ENCODE results near the gene TPSAB1.
"Not testable (repeated sequence)": the region's sequence is repeated elsewhere in the genome, so short reads cannot be mapped to it uniquely, and the experiment has no call there.

The TPSAB1 gene

DNA sequence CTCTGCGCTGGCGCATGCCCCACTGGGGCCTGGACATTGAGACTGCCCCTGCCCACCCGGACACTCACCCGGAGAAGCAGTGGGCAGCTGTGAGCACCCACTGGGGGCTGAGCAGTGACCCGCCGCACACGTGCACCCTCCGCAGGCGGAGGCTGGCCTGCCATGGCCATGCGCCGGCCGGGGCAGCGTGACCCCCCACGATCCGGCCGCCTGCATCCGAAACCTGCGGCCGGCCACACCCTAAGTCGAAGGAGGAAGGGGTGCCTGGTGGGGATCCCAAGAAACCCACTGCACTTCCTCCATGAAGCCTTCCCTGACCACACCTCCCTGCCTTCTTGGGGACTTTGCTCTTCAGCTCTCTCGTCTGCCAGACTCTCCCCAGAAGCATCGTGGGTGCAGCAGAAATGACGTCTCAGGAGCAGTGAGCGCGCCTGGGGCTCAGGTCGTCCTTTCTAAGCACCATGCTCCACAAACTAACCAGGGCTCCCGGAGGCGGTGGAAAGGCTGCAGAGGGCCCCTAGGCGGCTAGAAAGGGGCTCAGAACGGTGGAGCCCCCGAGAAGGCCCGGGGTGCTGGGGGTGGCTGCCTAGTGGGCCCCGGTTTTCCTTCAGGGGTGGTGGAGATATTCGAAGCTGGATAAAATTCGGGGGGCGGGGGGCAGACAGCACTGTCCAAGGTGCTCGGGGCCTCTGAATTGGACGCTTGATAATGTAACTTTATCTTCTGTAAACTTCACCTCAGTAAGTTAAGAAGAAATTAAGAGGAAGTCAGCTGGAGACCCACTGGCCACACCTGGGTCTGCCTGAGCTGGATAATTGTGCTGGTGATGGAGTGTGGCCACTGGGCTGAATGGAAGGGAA is 16.9 kb upstream of the TPSAB1 start:
- DNase-seq (ENCODE audit: low read depth, low spot score) = no peak

DNA sequence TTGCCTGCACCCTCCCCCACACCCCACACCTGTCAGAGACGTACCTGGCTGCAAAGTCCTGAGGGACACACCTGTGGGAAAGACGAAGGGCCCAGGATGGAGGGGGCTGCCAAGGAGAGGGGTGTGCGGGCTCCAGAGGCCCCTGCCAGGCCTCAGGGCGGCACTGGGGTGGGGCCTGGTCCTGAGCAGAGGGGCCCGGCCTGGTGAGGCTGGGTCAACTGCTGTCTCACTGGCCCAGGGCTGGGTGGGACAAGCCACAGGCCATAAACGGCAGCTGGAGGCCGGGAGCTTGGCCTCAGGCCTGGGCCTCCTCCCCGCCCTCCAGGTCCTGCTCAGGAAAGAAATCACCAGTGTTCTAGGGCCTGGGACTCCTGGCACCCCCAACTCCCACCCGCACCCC is 15.9 kb upstream of the TPSAB1 start:
- DNase-seq (ENCODE audit: low read depth, low spot score) = no peak

DNA sequence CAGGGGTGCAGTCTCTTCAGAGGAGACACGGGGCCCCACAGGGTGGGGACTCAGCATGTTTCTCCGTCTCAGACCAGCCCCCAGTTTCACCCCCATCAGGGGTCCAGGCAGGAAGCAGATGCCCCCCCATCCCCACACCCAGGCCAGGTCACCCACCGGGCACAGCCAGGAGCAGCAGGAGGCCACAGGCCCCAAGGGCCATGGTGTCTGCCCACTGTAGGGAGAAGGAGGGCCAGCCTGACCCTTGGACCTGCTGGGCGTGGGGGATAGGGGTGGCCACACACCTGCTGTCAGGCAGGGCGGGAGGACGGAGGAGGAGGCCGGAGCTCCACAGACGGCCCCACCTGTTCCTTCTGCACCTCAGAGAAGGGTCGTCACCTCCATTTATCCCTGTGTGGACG is 15.5 kb upstream of the TPSAB1 start, which contains the start of gene TPSG1:
TSS of gene TPSG1 (minus strand) at position 218 of the 401 bp plus-strand sequence. CDS start at position 202, 16 bp downstream.
- no peak for DNase-seq (ENCODE audit: low read depth, low spot score)

DNA sequence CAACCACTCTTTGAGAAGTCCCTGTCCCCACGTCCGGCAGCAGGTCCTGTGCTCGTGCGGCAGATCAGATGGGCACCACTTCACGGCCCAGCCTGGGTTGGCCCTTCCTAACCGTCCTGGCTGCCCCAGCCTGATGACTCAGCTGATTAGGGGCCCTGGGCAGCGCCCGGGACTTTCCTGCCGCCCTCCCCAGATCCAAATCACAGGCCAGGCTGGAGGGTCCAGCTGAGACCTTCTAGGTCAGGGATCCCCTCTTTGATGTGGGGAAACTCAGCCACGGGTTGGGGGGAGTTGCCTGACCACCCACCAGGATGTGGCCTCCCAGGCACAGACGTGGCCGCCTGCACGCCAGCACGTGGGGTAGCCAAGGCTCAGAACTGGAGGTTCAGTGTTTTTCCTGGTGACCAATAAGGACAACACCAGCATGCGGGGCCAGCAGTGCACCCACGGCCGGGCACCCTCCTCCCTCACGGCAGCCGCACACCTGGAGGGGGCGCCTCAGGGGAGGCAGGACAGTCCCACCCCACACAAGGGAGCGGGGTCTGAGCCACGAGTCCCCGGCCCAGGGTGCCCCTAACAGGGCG is 14.7 kb upstream of the TPSAB1 start:
- DNase-seq (ENCODE audit: low read depth, low spot score) = not testable (repeated sequence)

DNA sequence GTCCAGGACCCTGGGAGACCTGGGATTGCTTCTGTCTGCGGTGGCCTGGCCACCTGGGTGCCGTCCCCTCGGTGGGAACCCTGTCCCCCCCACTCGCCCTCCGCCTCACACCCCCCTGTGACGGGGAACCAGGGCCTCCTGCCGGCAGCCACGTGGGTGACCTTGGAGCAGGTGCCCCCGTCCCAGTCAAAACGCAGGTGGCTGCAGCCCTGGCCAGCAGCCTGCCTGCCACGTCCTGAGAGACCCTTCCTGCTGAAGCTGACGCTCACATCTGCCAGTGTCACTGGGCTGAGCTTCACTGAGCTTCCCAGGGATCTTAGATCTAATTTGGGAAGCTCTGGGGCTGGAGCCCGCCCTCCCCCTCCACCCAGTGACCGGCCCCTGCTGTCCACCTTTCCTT is 13.8 kb upstream of the TPSAB1 start:
- not testable (repeated sequence) for DNase-seq (ENCODE audit: low read depth, low spot score)

DNA sequence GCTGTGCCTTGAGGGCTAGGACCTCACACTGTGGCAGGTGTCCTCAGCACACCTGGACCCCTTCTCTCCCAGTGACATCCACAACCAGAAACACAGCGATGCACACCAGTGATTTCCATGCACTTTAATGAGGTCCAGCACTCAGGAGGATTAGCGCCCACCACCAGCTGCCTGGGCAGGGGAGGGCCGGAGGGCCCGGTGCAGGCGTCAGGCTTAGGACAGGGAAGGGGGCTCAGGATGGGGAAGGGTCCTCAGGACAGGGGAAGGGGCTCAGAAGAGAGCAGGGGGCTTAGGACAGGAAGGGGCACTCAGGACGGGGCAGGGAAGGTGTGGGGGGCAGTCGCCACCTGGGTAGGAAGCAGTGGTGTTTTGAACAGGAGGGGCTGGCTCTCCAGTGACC is 12.3 kb upstream of the TPSAB1 start:
- DNase-seq (ENCODE audit: low read depth, low spot score) = not testable (repeated sequence)

DNA sequence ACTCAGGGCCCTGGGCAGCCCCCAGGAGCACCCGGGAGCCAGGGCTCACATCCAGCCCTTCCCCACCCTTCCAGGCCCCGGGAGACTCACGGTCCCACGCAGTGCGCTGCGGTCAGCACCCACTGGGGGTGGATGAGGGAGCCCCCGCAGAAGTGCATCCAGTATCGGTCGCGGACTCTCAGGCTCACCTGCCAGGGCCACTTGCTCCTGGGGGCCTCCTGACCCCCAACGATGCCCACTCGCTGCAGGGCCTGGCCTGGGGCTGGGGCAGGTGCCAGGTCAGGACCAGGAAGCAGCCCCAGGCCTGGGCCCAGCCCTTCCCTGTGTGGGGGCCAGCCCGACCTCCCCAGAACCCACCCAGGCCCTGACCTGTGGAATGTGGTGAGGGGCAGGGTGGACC is 11.0 kb upstream of the TPSAB1 start:
- DNase-seq (ENCODE audit: low read depth, low spot score) = not testable (repeated sequence)

DNA sequence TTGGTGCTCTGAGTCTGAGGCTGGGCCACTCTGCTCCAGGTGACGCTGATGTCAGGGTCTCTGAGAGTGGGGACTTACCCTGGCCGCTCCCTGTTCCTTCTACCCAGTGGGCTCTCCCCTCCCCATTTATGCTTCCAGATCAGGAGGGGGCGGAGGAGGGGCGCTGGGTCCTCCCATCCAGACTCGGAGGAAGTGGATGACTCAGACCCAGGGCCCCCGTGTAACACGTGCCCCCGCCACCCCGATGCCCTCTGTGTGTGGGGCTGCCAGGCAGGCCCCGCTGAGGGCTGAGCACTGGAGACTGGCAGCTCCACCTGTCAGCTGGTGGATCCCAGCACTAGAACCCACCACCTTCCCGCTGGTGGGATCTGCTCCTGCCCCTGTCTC is 10.4 kb upstream of the TPSAB1 start, which contains the start of gene TPSB2:
TSS of gene TPSB2 (minus strand) at position 101 of the 387 bp plus-strand sequence. CDS start 233 bp downstream, outside the sequence.
- not testable (repeated sequence) for DNase-seq (ENCODE audit: low read depth, low spot score)

DNA sequence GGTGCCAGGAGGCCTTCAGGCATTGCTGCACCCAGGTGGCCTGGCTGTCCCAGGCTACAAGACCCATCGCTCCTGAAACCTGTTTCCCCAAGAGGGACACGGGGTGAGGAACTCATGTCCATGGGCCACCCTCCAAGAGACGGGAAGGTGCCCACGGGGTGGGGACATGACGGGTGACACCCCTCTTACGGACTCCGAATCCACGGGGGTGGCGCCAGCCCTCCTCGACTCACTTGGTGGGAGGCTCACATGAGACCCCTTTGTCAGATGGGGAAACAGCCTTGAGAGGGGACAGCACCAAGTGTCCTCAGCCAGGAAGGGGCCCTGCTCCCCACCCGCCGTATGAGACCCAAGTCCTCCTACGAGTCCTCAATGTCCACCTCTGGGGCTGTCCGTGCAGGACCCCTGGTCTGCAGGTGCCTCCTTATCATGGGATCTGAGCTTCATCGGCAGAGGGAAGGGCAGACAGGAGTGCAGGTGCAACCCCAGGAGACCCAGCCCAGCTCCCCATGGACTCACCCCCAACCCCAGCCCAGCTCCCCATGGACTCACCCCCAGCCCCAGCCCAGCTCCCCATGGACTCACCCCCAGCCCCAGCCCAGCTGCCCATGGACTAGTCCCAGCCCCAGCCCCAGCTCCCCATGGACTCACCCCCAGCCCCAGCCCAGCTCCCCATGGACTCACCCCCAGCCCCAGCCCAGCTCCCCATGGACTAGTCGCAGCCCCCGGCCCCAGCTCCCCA is 9.9 kb upstream of the TPSAB1 start:
- DNase-seq (ENCODE audit: low read depth, low spot score) = not testable (repeated sequence)

DNA sequence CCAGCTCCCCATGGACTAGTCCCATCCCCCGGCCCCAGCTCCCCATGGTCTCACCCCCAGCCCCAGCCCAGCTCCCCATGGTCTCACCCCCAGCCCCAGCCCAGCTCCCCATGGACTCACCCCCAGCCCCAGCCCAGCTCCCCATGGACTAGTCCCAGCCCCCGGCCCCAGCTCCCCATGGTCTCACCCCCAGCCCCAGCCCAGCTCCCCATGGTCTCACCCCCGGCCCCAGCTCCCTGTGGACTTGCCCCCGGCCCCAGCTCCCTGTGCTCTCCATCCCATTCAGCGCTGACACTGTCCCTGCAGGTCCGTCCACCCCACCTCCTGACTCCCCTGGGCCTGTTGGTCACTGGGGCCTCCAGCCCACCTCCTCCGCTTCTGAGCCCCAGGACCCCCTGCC is 9.2 kb upstream of the TPSAB1 start:
- not testable (repeated sequence) for DNase-seq (ENCODE audit: low read depth, low spot score)

DNA sequence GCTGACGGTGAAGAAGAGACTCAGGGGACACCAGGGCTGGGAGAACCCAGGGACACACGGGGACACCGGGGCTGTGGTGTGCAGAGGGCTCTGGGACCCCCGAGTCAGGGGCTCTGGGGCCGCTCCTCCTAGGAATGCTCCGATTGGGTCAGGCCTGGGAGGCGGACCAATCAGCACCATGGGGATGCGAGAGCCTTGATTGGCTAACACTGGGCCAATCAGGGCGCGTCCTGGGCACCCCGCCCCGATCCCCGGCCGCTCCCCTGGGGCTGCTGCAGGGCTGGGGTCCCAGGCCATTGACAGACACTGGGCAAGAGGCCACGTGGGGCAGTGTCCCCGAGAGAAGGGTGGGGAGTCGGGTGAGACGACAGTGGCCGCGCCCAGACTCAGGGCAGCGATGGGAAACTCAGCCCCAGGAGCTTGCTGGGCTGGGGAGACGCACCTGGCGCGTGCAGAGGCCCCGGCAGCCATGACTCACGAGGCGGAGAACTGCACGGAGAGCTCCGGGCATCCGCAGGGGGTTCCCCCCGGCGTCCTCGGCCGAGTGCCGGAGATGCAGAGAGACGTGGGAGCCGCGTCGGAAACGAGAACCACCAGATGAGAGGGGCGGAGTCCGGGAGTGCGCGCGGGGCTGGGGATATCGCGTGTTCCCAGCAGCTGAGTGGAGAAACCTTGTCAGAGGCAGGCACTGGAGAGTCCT is 8.3 kb upstream of the TPSAB1 start:
- not testable (repeated sequence) for DNase-seq (ENCODE audit: low read depth, low spot score)

DNA sequence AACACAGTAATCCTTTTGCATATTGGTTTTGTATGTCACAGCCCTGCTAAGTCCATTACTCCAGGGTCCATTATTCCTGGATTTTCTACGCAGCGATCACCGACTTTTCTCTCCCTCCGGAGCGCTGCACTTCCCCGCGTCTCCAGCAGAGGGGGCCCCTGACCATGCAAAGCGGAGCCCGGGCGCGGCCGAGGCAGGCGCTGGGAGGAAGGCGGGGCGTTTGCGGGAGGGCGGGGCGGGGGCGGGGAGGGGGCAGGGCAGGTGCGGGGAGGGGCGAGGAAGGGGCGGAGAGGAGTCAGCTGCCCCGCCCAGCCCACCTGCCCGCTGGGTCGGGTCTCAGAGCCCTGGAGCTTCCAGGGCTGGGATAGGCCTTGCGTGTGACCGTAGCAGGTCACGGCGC is 3.8 kb upstream of the TPSAB1 start:
- not testable (repeated sequence) for DNase-seq (ENCODE audit: low read depth, low spot score)

DNA sequence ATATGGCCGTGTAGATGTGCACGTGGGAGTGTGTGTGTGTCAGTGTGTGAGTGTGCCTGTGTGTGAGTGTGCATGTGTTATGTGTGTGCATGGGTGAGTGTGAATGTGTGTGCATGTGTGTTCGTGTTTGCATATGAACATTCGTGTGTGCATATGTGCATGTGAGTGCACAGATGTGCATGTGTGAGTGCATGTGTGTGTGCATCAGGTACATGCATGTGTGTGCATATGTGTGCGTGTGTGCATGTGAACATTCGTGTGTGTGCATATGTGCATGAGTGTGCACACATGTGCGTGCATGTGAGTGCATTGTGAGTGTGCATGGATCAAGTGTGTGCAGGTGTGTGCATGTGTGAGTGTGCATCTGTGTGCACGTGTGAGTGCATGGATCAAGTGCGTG is 2.5 kb upstream of the TPSAB1 start:
- DNase-seq (ENCODE audit: low read depth, low spot score) = no peak

DNA sequence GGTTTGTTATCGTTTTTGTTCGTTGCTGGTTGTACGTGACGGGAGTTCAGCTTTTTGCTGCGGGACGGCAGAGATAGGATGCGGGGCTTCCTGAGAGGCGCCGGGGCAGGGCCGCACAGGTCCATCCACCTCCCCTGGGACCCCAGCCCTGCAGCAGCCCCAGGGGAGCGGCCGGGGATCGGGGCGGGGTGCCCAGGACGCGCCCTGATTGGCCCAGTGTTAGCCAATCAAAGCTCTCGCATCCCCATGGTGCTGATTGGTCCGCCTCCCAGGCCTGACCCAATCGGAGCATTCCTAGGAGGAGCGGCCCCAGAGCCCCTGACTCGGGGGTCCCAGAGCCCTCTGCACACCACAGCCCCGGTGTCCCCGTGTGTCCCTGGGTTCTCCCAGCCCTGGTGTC is 1.6 kb upstream of the TPSAB1 start:
- not testable (repeated sequence) for DNase-seq (ENCODE audit: low read depth, low spot score)

DNA sequence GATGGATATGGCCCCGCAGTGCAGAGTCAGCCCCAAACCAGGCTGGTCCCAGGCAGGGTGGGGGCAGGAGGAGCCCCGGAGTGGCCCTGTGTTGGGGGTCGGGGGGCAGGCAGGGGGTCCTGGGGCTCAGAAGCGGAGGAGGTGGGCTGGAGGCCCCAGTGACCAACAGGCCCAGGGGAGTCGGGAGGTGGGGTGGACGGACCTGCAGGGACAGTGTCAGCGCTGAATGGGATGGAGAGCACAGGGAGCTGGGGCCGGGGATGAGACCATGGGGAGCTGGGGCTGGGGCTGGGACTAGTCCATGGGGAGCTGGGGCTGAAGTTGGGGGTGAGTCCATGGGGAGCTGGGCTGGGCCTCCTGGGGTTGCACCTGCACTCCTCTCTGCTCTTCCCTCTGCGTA is 930 bp upstream of the TPSAB1 start:
- DNase-seq (ENCODE audit: low read depth, low spot score) = not testable (repeated sequence)

DNA sequence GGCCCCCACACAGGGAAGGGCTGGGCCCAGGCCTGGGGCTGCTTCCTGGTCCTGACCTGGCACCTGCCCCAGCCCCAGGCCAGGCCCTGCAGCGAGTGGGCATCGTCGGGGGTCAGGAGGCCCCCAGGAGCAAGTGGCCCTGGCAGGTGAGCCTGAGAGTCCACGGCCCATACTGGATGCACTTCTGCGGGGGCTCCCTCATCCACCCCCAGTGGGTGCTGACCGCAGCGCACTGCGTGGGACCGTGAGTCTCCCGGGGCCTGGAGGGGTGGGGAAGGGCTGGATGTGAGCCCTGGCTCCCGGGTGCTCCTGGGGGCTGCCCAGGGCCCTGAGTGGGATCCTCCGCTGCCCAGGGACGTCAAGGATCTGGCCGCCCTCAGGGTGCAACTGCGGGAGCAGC is 576 bp downstream of the TPSAB1 start:
- DNase-seq (ENCODE audit: low read depth, low spot score) = not testable (repeated sequence)

DNA sequence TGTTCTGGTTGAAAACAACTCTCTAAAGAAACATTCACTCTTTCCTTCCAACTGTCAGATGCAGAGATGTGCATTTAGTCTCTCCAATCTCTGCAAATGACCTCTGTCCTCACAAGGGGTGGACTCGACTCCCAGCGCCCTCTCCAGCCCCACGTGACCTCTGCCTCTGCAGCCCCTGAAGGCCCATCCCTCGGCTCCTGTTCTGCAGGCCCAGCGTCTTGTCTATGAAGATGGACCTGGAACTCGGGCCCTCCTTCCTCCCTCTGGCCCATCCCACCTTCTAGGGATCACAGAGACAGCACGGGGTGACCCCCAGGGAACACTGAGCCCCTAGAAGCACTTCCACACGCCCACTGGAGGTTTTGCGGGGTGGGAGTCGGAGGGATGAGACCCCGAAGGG is 2.9 kb downstream of the TPSAB1 start:
- not testable (repeated sequence) for DNase-seq (ENCODE audit: low read depth, low spot score)

DNA sequence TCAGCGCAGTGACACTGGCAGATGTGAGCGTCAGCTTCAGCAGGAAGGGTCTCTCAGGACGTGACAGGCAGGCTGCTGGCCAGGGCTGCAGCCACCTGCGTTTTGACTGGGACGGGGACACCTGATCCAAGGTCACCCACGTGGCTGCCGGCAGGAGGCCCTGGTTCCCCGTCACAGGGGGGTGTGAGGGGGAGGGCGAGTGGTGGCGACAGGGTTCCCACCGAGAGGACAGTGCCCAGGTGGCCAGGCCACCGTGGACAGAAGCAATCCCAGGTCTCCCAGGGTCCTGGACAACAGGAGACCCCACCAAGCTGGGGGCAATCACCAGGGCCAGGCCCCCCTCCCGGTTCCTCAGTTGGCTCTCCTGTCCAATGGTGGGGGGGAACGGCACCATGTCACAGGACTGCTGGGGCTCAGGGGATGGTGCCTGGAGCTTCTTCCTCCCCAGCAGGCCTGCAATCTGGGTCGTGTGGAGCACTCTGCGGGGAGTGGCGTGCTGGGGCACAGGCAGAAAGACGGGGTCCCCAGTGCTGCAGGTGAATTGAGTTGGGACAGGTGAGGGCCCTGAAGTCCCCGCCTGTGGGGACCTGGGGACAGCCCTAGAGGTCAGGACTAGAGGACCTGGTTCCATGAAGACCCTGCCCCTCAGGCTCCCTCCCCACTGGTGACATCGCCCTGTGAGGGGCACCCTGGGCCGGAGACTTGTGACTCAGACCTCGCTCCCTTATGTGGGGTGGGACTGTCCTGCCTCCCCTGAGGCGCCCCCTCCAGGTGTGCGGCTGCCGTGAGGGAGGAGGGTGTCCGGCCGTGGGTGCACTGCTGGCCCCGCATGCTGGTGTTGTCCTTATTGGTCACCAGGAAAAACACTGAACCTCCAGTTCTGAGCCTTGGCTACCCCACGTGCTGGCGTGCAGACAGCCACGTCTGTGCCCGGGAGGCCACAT is 3.7 kb downstream of the TPSAB1 start:
- DNase-seq (ENCODE audit: low read depth, low spot score) = not testable (repeated sequence)

DNA sequence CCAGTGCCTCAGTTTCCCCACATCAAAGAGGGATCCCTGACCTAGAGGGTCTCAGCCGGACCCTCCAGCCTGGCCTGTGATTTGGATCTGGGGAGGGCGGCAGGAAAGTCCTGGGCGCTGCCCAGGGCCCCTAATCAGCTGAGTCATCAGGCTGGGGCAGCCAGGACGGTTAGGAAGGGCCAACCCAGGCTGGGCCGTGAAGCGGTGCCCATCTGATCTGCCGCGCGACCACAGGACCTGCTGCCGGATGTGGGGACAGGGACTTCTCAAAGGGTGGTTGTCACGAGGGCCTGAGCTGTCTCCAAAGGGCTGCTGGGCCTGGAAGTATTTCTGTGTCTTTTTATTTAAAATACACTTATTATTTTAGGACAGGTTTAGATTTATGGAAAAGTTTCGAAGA is 4.4 kb downstream of the TPSAB1 start:
- no peak for DNase-seq (ENCODE audit: low read depth, low spot score)

DNA sequence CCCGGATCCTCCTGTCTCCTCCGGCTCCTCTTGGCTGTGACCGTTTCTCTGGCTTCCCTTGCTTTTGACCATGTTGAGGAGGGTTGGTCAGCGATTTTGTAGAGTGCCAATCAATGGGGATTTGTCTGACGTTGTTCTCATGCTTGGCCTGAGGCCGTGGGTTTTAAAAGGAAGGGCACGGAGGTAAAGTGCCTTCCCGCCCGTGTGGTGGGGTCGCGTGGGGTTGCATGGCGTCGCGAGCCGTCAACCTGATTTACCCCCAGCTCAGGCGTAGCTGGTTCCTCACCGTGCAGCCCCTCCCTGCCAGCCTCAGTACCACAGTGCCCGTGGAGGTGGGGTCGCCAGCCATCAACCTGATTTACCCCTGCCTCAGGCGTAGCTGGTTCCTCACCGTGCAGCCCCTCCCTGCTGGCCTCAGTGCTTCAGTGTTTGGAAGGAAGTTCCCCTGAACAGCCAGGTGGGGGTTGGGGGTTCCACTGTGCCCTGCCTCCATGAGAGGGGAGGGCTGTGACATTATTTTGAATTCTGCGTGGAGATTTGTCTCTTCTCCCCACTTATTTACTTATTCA is 5.0 kb downstream of the TPSAB1 start:
- DNase-seq (ENCODE audit: low read depth, low spot score) = no peak

Measured in iPS DF 19.7 (cell line).